ENCODE measurements around the gene FBF1.
"Not testable (repeated sequence)": the region's sequence is repeated elsewhere in the genome, so short reads cannot be mapped to it uniquely, and the experiment has no call there.

Gene FBF1

GRCh38 chr17:75876938-75877751 is 63.7 kb downstream of the FBF1 start:
- in situ Hi-C loops (cut with MboI; ENCODE audit: low sequenced_read_pairs), result no loop called here

- in situ Hi-C loops (cut with MboI; ENCODE audit: low sequenced_read_pairs), result no loop called here
Measured at GRCh38 chr17:75876190-75876937, 64.5 kb downstream of the FBF1 start.

- in situ Hi-C loops (cut with MboI; ENCODE audit: low sequenced_read_pairs), result no loop called here
Measured at GRCh38 chr17:75875940-75876189, 65.0 kb downstream of the FBF1 start.

- in situ Hi-C loops (cut with MboI; ENCODE audit: low sequenced_read_pairs), result no loop called here
Measured at GRCh38 chr17:75875182-75875939, 65.5 kb downstream of the FBF1 start.

- in situ Hi-C loops (cut with MboI; ENCODE audit: low sequenced_read_pairs), result no loop called here
Measured at GRCh38 chr17:75874323-75875181, 66.3 kb downstream of the FBF1 start.

- in situ Hi-C loops (cut with MboI; ENCODE audit: low sequenced_read_pairs), result no loop called here
Measured at GRCh38 chr17:75873587-75874322, 67.1 kb downstream of the FBF1 start.

- in situ Hi-C loops (cut with MboI; ENCODE audit: low sequenced_read_pairs), result no loop called here
Measured at GRCh38 chr17:75872434-75873351, 68.1 kb downstream of the FBF1 start.

GRCh38 chr17:75870228-75870627 is 70.6 kb downstream of the FBF1 start:
- in situ Hi-C loops (cut with MboI; ENCODE audit: low sequenced_read_pairs), result not testable (repeated sequence)

- in situ Hi-C loops (cut with MboI; ENCODE audit: low sequenced_read_pairs), result no loop called here
Measured at GRCh38 chr17:75869282-75870141, 71.3 kb downstream of the FBF1 start.

- in situ Hi-C loops (cut with MboI; ENCODE audit: low sequenced_read_pairs), result not testable (repeated sequence)
Measured at GRCh38 chr17:75868730-75869281, 72.0 kb downstream of the FBF1 start.

- in situ Hi-C loops (cut with MboI; ENCODE audit: low sequenced_read_pairs), result not testable (repeated sequence)
Measured at GRCh38 chr17:75865404-75866188, 75.2 kb downstream of the FBF1 start.

GRCh38 chr17:75864887-75865286 is 76.0 kb downstream of the FBF1 start:
- in situ Hi-C loops (cut with MboI; ENCODE audit: low sequenced_read_pairs), result not testable (repeated sequence)

GRCh38 chr17:75864448-75864871 is 76.4 kb downstream of the FBF1 start:
- in situ Hi-C loops (cut with MboI; ENCODE audit: low sequenced_read_pairs), result no loop called here

GRCh38 chr17:75861927-75862317 is 78.9 kb downstream of the FBF1 start:
- in situ Hi-C loops (cut with MboI; ENCODE audit: low sequenced_read_pairs), result no loop called here

Data from HL-60/S4 (cell line).